PC-9 (cell line): ENCODE measurements around the gene SMIM34.
"Not testable (repeated sequence)": the region's sequence is repeated elsewhere in the genome, so short reads cannot be mapped to it uniquely, and the experiment has no call there.

Experiments
- EZH2 ChIP-seq: fragments of 200-600 bp; sonication (generic); IDR thresholded peaks from 2 replicates; pipeline ENCODE4 v1.8.0; 2017; ENCODE audit warnings: antibody characterized with exemption, low read depth
- TF ChIP-seq, protein P1 (sequence below): fragments of 200-600 bp; sonication (generic); conservative IDR thresholded peaks from 2 replicates; pipeline ENCODE4 v1.6.1; 2017; ENCODE audit warnings: mixed run types, antibody characterized with exemption, mild to moderate bottlenecking, moderate library complexity

- not testable (repeated sequence) for TF ChIP-seq EZH2
- TF ChIP-seq, protein P1, sequence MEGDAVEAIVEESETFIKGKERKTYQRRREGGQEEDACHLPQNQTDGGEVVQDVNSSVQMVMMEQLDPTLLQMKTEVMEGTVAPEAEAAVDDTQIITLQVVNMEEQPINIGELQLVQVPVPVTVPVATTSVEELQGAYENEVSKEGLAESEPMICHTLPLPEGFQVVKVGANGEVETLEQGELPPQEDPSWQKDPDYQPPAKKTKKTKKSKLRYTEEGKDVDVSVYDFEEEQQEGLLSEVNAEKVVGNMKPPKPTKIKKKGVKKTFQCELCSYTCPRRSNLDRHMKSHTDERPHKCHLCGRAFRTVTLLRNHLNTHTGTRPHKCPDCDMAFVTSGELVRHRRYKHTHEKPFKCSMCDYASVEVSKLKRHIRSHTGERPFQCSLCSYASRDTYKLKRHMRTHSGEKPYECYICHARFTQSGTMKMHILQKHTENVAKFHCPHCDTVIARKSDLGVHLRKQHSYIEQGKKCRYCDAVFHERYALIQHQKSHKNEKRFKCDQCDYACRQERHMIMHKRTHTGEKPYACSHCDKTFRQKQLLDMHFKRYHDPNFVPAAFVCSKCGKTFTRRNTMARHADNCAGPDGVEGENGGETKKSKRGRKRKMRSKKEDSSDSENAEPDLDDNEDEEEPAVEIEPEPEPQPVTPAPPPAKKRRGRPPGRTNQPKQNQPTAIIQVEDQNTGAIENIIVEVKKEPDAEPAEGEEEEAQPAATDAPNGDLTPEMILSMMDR: not testable (repeated sequence)
Observed at GRCh38 chr21:34428441-34428840, 4.7 kb upstream of the SMIM34 start.
